Mucosa of descending colon (tissue), 3 donors: ENCODE results near the gene TIMM17B. TPM values are rescaled to one million over a fixed set of nuclear protein-coding genes. Genes with fewer than 3 reads are reported as not detected.
A peak's percentile ranks its signal among the peaks of the same experiment; 100 is the strongest.

Experiments used
- ATAC-seq: fragments of 200-7000 bp; cut with Tn5 transposase; one replicate; pipeline ENCODE4 v1.9.1; 2020; ENCODE audit warnings: mild to moderate bottlenecking, moderate library complexity
- DNase-seq, 3 donors: peaks; one replicate each; pipeline ENCODE4 v3.0.0-alpha.2; 2020
- H3K36me3 ChIP-seq: fragments of 200-600 bp; one replicate; pipeline ENCODE4 v1.8.0; 2021; ENCODE audit warnings: low read depth, mild to moderate bottlenecking
- H3K4me1 ChIP-seq: fragments of 200-600 bp; one replicate; pipeline ENCODE4 v1.8.0; 2021; ENCODE audit warnings: low read depth, mild to moderate bottlenecking
- H3K4me3 ChIP-seq: fragments of 200-600 bp; one replicate; pipeline ENCODE4 v1.8.0; 2021; ENCODE audit warnings: mild to moderate bottlenecking
- H3K9me3 ChIP-seq: fragments of 200-600 bp; one replicate; pipeline ENCODE4 v1.8.0; 2021; ENCODE audit warnings: mild to moderate bottlenecking
- intact Hi-C, 2 donors: fragments of 100-400 bp; cut with DNase I in 1 of 2; cut with micrococcal nuclease in 1 of 2; formaldehyde crosslinking; loops; one replicate each; pipeline versions ENCODE4 v1.11.0 to v1.11.1; 2022; cut with DNase I, micrococcal nuclease
- total RNA-seq, 3 donors: library from RNA; stranded (reverse); fragmentation: NEBNext Ultra II Directional in 2 of 3; extraction: Animal tissue kit (Norgen Biotek cat#: 25700) in 2 of 3; gene quantifications; one replicate each; pipeline versions ENCODE4 v1.2.1 to v1.2.4, GENCODE V29; 2021 to 2023
- TF ChIP-seq, protein P1 (sequence below): fragments of 200-600 bp; IDR thresholded peaks from one replicate; pipeline ENCODE4 v1.8.0; 2022; ENCODE audit warnings: antibody characterized with exemption, mild to moderate bottlenecking
- donor health status: DM: no; HTN: no; CAD: no; lungs with moderate emphysema.
- donor health status: DM: no; HTN: no; CAD: no.
- donor health status: DM: no; HTN: yes; CAD: no.

Gene TIMM17B
- total RNA-seq, 3 donors from 2014 or later: 43.4 to 49.0 (median 46.0) TPM

DNA sequence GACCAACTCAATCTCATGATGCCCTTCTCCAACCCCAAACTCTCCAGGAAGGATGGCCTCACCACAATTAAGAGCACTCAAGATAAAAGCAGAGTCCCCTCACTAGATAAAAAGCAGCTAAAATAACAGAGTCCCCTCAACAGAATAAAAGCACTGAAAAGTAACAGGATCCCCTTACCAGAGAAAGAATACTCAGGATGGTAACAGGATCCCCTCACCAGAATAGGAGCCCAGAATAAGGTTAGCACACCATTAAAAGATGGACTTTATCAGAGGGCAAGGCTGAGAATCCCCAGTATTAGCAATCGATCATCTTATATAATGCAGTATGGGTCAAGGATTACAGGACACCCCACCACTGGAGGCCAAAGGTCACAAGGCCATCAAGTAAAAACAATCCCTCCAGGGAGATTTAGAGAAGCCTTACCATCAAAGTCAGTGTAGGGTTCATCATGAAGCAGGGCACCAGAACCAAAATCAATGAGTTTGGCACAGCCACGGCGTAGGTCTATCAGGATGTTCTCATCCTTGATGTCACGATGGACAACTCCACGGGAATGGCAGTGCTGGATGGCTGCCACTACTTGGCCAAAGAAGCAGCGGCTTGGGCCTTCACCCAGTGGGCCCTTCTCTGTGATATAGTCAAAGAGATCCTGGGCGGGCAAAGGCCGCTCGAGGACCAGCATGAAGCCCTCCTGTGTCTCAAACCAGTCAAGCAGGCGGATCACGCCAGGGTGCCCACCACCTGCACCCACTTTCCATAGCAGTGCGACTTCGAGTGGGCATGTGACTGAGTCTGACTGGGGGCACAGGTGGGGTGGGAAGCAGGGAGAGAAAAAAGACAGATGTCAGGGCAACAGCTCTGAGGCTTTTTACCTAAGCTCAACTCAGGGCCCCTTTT lies 17.3 kb upstream of the TIMM17B start:
- TF ChIP-seq, protein P1, sequence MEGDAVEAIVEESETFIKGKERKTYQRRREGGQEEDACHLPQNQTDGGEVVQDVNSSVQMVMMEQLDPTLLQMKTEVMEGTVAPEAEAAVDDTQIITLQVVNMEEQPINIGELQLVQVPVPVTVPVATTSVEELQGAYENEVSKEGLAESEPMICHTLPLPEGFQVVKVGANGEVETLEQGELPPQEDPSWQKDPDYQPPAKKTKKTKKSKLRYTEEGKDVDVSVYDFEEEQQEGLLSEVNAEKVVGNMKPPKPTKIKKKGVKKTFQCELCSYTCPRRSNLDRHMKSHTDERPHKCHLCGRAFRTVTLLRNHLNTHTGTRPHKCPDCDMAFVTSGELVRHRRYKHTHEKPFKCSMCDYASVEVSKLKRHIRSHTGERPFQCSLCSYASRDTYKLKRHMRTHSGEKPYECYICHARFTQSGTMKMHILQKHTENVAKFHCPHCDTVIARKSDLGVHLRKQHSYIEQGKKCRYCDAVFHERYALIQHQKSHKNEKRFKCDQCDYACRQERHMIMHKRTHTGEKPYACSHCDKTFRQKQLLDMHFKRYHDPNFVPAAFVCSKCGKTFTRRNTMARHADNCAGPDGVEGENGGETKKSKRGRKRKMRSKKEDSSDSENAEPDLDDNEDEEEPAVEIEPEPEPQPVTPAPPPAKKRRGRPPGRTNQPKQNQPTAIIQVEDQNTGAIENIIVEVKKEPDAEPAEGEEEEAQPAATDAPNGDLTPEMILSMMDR: no peak

DNA sequence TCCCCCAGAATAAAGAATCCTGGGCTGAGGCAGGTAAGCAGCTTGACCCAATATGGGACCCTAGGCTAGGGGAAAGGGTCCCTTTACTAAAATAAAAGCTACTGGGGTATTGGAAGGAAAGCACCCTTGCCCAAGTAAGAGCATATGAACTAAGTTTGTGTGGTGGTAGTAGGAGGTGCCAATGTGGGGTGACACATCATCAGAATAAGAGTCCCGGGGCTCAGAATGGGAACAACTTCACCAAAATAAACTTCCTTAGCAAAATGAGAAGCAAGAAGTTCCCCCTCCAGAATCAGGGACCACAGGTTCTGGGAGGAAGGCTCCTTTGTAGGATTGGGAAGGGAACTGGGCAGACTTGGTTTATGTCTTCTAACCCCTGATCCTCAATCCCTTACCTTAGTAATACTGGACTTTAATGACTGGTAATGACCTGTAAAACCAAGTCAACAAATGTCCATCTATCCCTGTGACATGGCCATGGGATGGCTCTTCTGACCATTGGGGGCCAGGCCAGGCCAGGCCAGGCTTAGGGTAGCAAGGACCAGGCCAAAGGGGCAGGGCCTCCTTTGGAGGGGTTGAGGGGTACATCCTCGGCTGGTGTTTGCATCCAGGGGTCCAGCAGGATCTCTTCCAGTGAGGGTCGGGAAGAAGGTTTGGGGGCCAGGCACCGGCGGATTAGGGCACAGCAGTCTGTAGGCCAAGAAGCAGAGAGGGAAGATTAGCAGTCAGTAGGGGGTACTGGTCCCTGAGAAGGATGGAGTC lies 16.2 kb upstream of the TIMM17B start:
- DNase-seq (peak in 1 of 3 donors; percentile 36), ATAC-seq (no peak)
- H3K4me3 ChIP-seq: no peak overlapping the region
- H3K9me3 ChIP-seq: no peaks in the 10 kb centered on the region
- intact Hi-C loops: no loop called here
- TF ChIP-seq, protein P1: no peak
- no peaks in the 10 kb centered on the region for H3K36me3 ChIP-seq
- H3K4me1 ChIP-seq: no peaks in the 10 kb centered on the region

More for the DNA sequence above, 17.3 kb upstream of the TIMM17B start:
- DNase-seq (peak in 1 of 3 donors; percentile 40), ATAC-seq (no peak)
- H3K36me3 ChIP-seq: no peaks in the 10 kb centered on the region
- H3K4me3 ChIP-seq: no peak overlapping the region
- intact Hi-C loops: no loop called here
- no peaks in the 10 kb centered on the region for H3K9me3 ChIP-seq
- H3K4me1 ChIP-seq: no peaks in the 10 kb centered on the region

DNA sequence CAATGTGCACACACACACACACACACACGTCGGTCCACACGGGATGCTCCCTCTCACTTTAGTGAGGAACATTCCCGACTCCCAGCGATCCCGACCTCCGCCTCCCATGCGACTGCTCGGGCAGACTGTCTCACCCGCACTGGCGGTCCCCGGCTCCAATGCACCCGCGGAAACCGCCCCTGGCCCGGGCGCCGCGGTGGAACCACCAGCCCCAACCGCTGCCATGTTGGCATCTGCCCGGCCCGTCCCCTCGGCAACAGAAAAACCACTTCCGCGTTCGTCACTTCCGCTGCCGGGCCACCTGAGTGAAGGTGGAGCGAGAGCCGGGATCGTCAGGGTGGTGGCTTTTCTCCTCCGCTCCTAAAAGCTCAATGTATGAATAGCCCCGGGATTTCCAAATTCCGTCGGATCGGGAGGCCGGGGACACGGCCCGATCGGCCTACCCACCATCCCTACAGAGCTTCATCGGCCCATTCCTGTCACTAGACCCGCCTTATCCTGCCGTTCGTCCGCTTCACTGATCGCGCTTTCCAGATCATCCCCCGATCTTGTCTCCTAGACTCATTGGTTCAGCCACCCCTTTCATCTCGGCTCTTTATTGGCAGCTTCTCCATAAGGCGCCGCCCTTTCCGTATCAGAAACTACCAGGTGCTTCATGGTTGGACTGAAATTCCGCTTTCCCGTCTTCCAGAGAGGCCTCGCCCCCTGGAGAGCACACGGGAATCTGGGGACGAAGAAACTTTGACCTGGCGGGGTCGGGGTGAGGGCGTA lies 14.0 kb upstream of the TIMM17B start, which contains the start of gene SLC35A2:
TSS of gene SLC35A2 (minus strand) at position 235 of the 771 bp plus-strand sequence. CDS start at position 225, 10 bp downstream.
- intact Hi-C loops: no loop called here
- ATAC-seq: peak; percentile 86
- peak within 1 kb of the TSS; percentile 30 for H3K4me3 ChIP-seq
- H3K36me3 ChIP-seq: no peaks in the 10 kb centered on the region
- peak; percentile 88 to 90 (median 89) for DNase-seq
- no peaks in the 10 kb centered on the region for H3K9me3 ChIP-seq
- no peaks in the 10 kb centered on the region for H3K4me1 ChIP-seq
- TF ChIP-seq, protein P1: no peak

DNA sequence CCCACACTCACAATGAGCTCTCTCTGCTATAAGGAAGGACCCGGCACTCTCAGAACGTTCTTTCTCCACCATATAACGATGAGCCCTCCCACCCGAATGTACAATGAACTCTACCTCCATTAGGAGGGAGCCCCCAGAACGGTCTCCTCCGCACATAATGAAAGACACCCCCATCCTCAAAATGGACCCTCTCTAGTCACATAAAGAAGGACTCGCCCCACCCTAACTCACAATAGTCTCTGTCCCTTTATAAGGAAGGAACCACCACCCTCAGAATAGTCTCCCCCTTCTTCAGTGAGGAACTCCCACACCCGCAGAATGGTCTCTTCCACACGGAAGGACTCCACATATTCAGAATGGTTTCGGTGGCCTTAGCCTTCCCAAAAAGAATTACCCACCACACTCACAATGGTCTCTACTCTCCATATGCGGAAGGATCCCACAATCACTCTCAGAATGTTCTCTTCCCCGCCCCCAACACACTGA lies 13.4 kb upstream of the TIMM17B start:
- TF ChIP-seq, protein P1: no peak
- H3K9me3 ChIP-seq: no peaks in the 10 kb centered on the region
- H3K36me3 ChIP-seq: no peaks in the 10 kb centered on the region
- ATAC-seq (peak; percentile 10), DNase-seq (no peak)
- H3K4me1 ChIP-seq: no peaks in the 10 kb centered on the region
- intact Hi-C loops: no loop called here
- peak overlapping the region; percentile 30 for H3K4me3 ChIP-seq

DNA sequence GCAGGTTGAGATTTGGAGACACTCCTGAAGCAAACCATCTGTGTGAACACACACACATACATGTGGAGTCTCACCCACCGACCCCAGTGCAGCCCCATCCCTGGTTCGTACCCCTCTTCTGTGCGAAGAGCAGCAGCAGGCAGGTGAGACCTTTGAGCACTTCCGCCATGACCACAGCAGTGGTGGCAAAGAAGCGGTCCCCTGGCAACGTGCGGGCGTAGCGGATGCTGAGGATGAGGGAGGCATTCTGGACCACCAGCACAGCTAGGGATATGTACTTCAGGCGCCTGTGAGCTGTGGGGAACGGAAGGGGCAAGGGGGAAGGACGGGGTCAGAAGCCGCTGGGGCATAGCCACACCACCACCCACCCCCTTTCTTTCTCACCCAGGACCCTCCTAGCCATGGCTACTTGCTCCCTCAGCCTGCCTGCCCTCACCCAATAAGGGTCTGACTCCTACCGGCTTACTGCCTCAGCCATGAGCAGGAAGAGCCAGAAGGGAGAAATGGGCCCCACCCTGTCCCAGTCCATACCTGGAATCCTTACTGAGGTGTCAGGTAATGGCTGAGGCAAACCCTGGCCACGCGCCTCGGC lies 12.2 kb upstream of the TIMM17B start:
- H3K36me3 ChIP-seq: no peaks in the 10 kb centered on the region
- H3K4me1 ChIP-seq: no peaks in the 10 kb centered on the region
- ATAC-seq (no peak), DNase-seq (peak in 1 of 3 donors; percentile 44)
- TF ChIP-seq, protein P1: no peak
- intact Hi-C loops: no loop called here
- no peaks in the 10 kb centered on the region for H3K9me3 ChIP-seq
- H3K4me3 ChIP-seq: no peak overlapping the region
